Keratinocyte (primary cell): ENCODE results near the gene MYF5. TPM values are rescaled to one million over a fixed set of nuclear protein-coding genes. Genes with fewer than 3 reads are reported as not detected.
"Not testable (repeated sequence)": the region's sequence is repeated elsewhere in the genome, so short reads cannot be mapped to it uniquely, and the experiment has no call there.

Experiments used
- DNase-seq: peaks from one replicate; pipeline ENCODE4 v3.0.0-alpha.2; 2011; ENCODE audit warnings: low read depth, missing footprints, low spot score
- FAIRE-seq: peaks from 2 replicates; lab custom pipeline; 2011; peaks lifted over from hg19 to GRCh38; lab: Jason Lieb, UNC
- H2AFZ ChIP-seq: 2 replicates; pipeline ENCODE4 v1.6.0; 2012; ENCODE audit warnings: low read length, control low read depth, inconsistent platforms; ENCODE audit not compliant: control insufficient read depth
- H3K27ac ChIP-seq: 2 replicates; pipeline ENCODE4 v1.5.1; 2011; ENCODE audit warnings: low read length; ENCODE audit not compliant: control insufficient read depth, insufficient read depth
- H3K27me3 ChIP-seq: 3 replicates; pipeline ENCODE4 v1.6.0; 2011; ENCODE audit warnings: low read length; ENCODE audit not compliant: control insufficient read depth, insufficient read depth; ENCODE audit errors: extremely low read depth
- H3K36me3 ChIP-seq, 2 experiments: 2 replicates in 1 of 2; 3 replicates in 1 of 2; pipeline ENCODE4 v1.5.1; 2011; ENCODE audit warnings: low read length in 2 of 2, mild to moderate bottlenecking in 1 of 2; ENCODE audit not compliant: control insufficient read depth in 2 of 2, insufficient read depth in 2 of 2; ENCODE audit errors: extremely low read depth in 1 of 2
- H3K4me1 ChIP-seq: 3 replicates; pipeline ENCODE4 v1.5.1; 2011; ENCODE audit warnings: low read length; ENCODE audit not compliant: control insufficient read depth, insufficient read depth; ENCODE audit errors: extremely low read depth
- H3K4me2 ChIP-seq: 3 replicates; pipeline ENCODE4 v1.6.0; 2011; ENCODE audit warnings: low read depth, low read length; ENCODE audit not compliant: control insufficient read depth, insufficient read depth; ENCODE audit errors: extremely low read depth
- H3K4me3 ChIP-seq, 3 experiments: fragments of 200-600 bp in 1 of 3; sonication (generic) in 1 of 3; 2 replicates in 2 of 3; 3 replicates in 1 of 3; pipeline ENCODE4 v1.5.1; 2011 to 2016; ENCODE audit warnings: low read length in 3 of 3, mild to moderate bottlenecking in 3 of 3, control low read depth in 2 of 3, inconsistent platforms in 1 of 3, low read depth in 1 of 3, mixed read lengths in 1 of 3, mixed run types in 1 of 3, moderate library complexity in 1 of 3; ENCODE audit not compliant: control insufficient read depth in 2 of 3, insufficient read depth in 2 of 3; ENCODE audit errors: extremely low read depth in 1 of 3
- H3K79me2 ChIP-seq: 2 replicates; pipeline ENCODE4 v1.6.0; 2012; ENCODE audit warnings: low read length; ENCODE audit not compliant: control insufficient read depth, insufficient read depth
- H3K9ac ChIP-seq: 3 replicates; pipeline ENCODE4 v1.6.0; 2011; ENCODE audit warnings: low read length; ENCODE audit not compliant: control insufficient read depth, insufficient read depth; ENCODE audit errors: extremely low read depth
- H3K9me1 ChIP-seq: 3 replicates; pipeline ENCODE4 v1.6.0; 2011; ENCODE audit warnings: low read length; ENCODE audit not compliant: control insufficient read depth, insufficient read depth; ENCODE audit errors: extremely low read depth
- H3K9me3 ChIP-seq: 2 replicates; pipeline ENCODE4 v1.5.1; 2012; ENCODE audit warnings: low read depth, low read length; ENCODE audit not compliant: control insufficient read depth
- H4K20me1 ChIP-seq: 3 replicates; pipeline ENCODE4 v1.6.0; 2011; ENCODE audit warnings: low read length; ENCODE audit not compliant: control insufficient read depth, insufficient read depth; ENCODE audit errors: extremely low read depth
- EZH2 ChIP-seq: IDR thresholded peaks from one replicate; pipeline ENCODE4 v1.6.1; 2012; ENCODE audit warnings: inconsistent platforms, mild to moderate bottlenecking, low read length, moderate library complexity
- dilution Hi-C: fragments of 300-500 bp; cut with MboI; formaldehyde crosslinking; loops from one replicate; pipeline ENCODE4 v1.7.0; 2020; ENCODE audit warnings: low sequenced_read_pairs; ENCODE audit not compliant: extremely low pct_ligation_motif_present
- polyA minus RNA-seq, 3 experiments: library from RNA; depleted of rRNA, polyadenylated mRNA; stranded (reverse); fragments of >200 nt; gene quantifications; 1 replicate in 1 of 3; 2 replicates in 1 of 3; 3 replicates in 1 of 3; pipeline ENCODE4 v1.2.3, GENCODE V29; 2011
- polyA plus RNA-seq, 5 experiments: library from polyadenylated mRNA; depleted of rRNA in 3 of 5; stranded (reverse) in 3 of 5; stranded (forward) in 1 of 5; unstranded in 1 of 5; fragments of >200 nt; gene quantifications; 1 replicate in 1 of 5; 2 replicates in 3 of 5; 3 replicates in 1 of 5; pipeline versions ENCODE4 v1.2.1 to v1.2.3, GENCODE V29; 2011 to 2012; ENCODE audit warnings: missing spikeins in 2 of 5, low read depth in 1 of 5, low replicate concordance in 1 of 5
- TF ChIP-seq, protein P1 (sequence below), 3 experiments: IDR thresholded peaks in 1 of 3; conservative IDR thresholded peaks in 1 of 3; optimal IDR thresholded peaks in 1 of 3; 2 replicates in 2 of 3; 3 replicates in 1 of 3; pipeline versions ENCODE3 to v1.5.1; 2011; ENCODE audit warnings: low read length in 3 of 3, mild to moderate bottlenecking in 3 of 3, moderate library complexity in 2 of 3, control low read depth in 1 of 3, inconsistent platforms in 1 of 3; ENCODE audit not compliant: insufficient read depth in 2 of 3; ENCODE audit errors: extremely low read depth in 1 of 3

Gene MYF5
- polyA plus RNA-seq (not detected in 3 replicates), polyA minus RNA-seq (not detected in 3 replicates)
- polyA plus RNA-seq (2011; ENCODE audit: low read depth), result not detected
- not detected in 2 replicates for polyA plus RNA-seq (2011; cell fraction: cytosol; rRNA removed)
- not detected in 2 replicates for polyA plus RNA-seq (2011; cell fraction: nucleus; rRNA removed)
- not detected in 2 replicates for polyA plus RNA-seq (2012; ENCODE audit: low replicate concordance)
- polyA minus RNA-seq (2011; cell fraction: cytosol; rRNA and poly(A)+ RNA removed), result not detected
- not detected in 2 replicates for polyA minus RNA-seq (2011; cell fraction: nucleus; rRNA and poly(A)+ RNA removed)

DNA sequence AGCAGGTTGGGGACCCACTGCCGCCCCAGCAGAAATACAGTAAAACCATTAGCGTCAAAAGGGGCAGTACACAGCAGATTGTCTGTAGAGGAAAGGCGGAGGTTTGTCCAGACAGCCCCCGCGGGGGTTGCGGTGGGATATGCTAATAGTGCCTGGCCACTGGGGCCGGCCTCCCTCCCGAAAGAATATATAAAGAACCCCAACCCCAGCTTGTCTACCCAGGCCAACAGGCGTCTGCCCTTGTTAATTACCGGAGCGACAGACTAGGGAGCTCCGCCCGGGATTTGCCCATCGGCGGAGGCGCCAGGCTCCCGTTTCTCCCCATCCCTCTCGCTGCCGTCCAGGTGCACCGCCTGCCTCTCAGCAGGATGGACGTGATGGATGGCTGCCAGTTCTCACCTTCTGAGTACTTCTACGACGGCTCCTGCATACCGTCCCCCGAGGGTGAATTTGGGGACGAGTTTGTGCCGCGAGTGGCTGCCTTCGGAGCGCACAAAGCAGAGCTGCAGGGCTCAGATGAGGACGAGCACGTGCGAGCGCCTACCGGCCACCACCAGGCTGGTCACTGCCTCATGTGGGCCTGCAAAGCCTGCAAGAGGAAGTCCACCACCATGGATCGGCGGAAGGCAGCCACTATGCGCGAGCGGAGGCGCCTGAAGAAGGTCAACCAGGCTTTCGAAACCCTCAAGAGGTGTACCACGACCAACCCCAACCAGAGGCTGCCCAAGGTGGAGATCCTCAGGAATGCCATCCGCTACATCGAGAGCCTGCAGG is at the start of gene MYF5:
TSS of gene MYF5 (plus strand) at position 217 of the 774 bp plus-strand sequence. CDS start at position 369, 152 bp downstream.
- H3K27me3 ChIP-seq, result peaks cover 45% of the 10 kb centered on the region

DNA sequence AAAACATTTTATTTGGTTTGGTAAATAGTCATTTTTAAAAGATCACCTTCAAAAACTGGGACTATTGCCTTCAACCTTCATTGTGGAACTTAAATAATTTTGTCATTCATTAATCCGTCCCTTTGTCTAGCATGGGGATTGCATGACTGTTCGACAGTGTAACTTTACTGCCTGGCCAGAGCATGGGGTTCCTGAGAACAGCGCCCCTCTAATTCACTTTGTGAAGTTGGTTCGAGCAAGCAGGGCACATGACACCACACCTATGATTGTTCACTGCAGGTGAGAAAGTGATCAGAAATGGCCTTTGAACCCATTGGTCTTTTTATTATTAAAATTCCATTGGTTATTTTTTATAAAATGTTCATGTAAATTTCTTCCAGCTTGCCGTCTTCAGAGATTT is 46.5 kb upstream of the MYF5 start:
- Histone ChIP-seq H3K27me3 (no peaks in the 10 kb centered on the region), H3K27ac (no peak overlapping the region), H3K4me1 (no peaks in the 10 kb centered on the region), H2AFZ (no peak overlapping the region), H3K36me3 (no peaks in the 10 kb centered on the region), H3K9me3 (no peaks in the 10 kb centered on the region), H3K9ac (no peak overlapping the region), H3K9me1 (no peaks in the 10 kb centered on the region), H4K20me1 (no peaks in the 10 kb centered on the region), H3K4me3 (no peak overlapping the region), H3K79me2 (no peaks in the 10 kb centered on the region), H3K4me2 (no peak overlapping the region)
- dilution Hi-C loops, result no loop called here
- TF ChIP-seq EZH2, result no peak
- TF ChIP-seq, protein P1, sequence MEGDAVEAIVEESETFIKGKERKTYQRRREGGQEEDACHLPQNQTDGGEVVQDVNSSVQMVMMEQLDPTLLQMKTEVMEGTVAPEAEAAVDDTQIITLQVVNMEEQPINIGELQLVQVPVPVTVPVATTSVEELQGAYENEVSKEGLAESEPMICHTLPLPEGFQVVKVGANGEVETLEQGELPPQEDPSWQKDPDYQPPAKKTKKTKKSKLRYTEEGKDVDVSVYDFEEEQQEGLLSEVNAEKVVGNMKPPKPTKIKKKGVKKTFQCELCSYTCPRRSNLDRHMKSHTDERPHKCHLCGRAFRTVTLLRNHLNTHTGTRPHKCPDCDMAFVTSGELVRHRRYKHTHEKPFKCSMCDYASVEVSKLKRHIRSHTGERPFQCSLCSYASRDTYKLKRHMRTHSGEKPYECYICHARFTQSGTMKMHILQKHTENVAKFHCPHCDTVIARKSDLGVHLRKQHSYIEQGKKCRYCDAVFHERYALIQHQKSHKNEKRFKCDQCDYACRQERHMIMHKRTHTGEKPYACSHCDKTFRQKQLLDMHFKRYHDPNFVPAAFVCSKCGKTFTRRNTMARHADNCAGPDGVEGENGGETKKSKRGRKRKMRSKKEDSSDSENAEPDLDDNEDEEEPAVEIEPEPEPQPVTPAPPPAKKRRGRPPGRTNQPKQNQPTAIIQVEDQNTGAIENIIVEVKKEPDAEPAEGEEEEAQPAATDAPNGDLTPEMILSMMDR (optimal IDR thresholded peaks at IDR 0.05 in 1 of 3, IDR thresholded peaks at IDR 0.05 in 1 of 3, conservative IDR thresholded peaks at IDR 0.05 in 1 of 3; ENCODE audit: extremely low read depth in 1 of 3, insufficient read depth in 2 of 3, low read length in 3 of 3), result no peak
- FAIRE-seq, result no peak
- no peak for DNase-seq

More for the DNA sequence above, at the start of gene MYF5:
- TF ChIP-seq, protein P1 (optimal IDR thresholded peaks at IDR 0.05 in 1 of 3, IDR thresholded peaks at IDR 0.05 in 1 of 3, conservative IDR thresholded peaks at IDR 0.05 in 1 of 3; ENCODE audit: extremely low read depth in 1 of 3, insufficient read depth in 2 of 3, low read length in 3 of 3), result no peak
- no peak for TF ChIP-seq EZH2
- FAIRE-seq (no peak), DNase-seq (no peak)
- H4K20me1 ChIP-seq, result no peaks in the 10 kb centered on the region
- no peaks in the 10 kb centered on the region for H3K79me2 ChIP-seq
- H3K4me2 ChIP-seq, result no peak within 1 kb of the TSS
- no peak within 1 kb of the TSS for H3K9ac ChIP-seq
- no peaks in the 10 kb centered on the region for H3K9me3 ChIP-seq
- H3K27ac ChIP-seq, result no peak within 1 kb of the TSS
- no peak within 1 kb of the TSS for H3K4me3 ChIP-seq
- no peaks in the 10 kb centered on the region for H3K9me1 ChIP-seq
- H2AFZ ChIP-seq, result no peak within 1 kb of the TSS
- no peaks in the 10 kb centered on the region for H3K36me3 ChIP-seq
- no peaks in the 10 kb centered on the region for H3K4me1 ChIP-seq
- dilution Hi-C loops, result no loop called here

DNA sequence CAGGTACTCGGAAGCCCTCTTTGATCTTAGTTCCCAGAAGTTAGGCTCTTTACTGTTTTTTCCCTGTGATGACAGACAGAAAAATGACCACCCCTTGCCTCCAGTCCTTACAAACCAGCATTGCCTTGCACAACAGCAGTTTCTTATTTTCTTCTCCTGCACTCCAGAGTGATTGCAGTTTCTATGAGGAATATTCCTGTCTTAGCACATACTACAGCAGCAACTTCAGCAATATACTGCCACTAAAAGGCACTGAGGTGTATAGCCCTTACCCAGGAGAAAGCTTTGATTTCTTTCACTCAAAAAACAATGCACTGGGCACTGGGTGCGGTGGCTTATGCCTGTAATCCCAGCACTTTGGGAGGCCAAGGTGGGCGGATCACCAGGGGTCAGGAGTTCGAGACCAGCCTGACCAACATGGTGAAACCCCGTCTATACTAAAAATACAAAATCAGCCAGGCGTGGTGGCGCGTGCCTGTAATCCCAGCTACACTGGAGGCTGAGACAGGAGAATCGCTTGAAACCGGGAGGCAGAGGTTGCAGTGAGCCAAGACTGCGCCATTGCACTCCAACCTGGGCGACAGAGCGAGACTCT is 40.6 kb upstream of the MYF5 start:
- H3K79me2 ChIP-seq, FAIRE-seq, H3K4me2 ChIP-seq, H3K36me3 ChIP-seq, H3K4me3 ChIP-seq, H3K9me1 ChIP-seq, H3K4me1 ChIP-seq, DNase-seq, dilution Hi-C loops, H3K27ac ChIP-seq, H2AFZ ChIP-seq, H3K9me3 ChIP-seq, H4K20me1 ChIP-seq, H3K9ac ChIP-seq, H3K27me3 ChIP-seq: not testable (repeated sequence)
